ENCODE results near the gene ANKRD1.
"Not testable (repeated sequence)": the region's sequence is repeated elsewhere in the genome, so short reads cannot be mapped to it uniquely, and the experiment has no call there.

Gene ANKRD1

GRCh38 chr10:90920986-90921666, at the start of gene ANKRD1:
Gene ANKRD1, minus strand, starts transcription at chr10:90921087. Its CDS starts 60 bp downstream, at chr10:90921027.
- no peak for DNase-seq (ENCODE audit: low read depth in 2 of 2)

GRCh38 chr10:90969947-90970673, 49.2 kb upstream of the ANKRD1 start:
- DNase-seq (ENCODE audit: low read depth in 2 of 2), result no peak

- DNase-seq (ENCODE audit: low read depth in 2 of 2), result no peak
These were observed 48.2 kb upstream of the ANKRD1 start for GRCh38 chr10:90969121-90969534.

- DNase-seq (ENCODE audit: low read depth in 2 of 2), result no peak
These were observed 47.6 kb upstream of the ANKRD1 start for GRCh38 chr10:90968328-90969081.

GRCh38 chr10:90967865-90968264, 47.0 kb upstream of the ANKRD1 start:
- DNase-seq (ENCODE audit: low read depth in 2 of 2), result no peak

DNA sequence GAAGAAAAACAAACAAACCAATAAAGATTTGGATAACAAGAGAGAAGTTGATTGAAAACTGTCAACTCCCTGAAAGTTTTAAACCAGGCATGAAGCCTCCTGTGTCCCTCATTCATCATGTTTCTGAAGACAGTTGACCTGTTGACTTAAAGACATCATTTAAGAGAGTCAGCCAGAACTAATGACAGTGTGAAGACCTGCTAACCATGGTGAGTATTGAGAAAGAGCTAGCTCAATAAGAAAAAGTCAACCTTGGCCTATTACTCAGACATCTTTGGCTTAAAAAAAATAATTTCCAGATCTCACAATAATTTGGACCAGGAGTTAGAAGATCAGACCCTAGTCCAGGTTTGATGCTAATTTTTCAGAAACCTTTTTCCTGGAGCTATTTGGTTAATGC, 45.3 kb upstream of the ANKRD1 start:
- no peak for DNase-seq (ENCODE audit: low read depth in 2 of 2)

- no peak for DNase-seq (ENCODE audit: low read depth in 2 of 2)
These were observed 44.8 kb upstream of the ANKRD1 start for GRCh38 chr10:90965720-90966119.

GRCh38 chr10:90964781-90965465, 44.0 kb upstream of the ANKRD1 start:
- DNase-seq (ENCODE audit: low read depth in 2 of 2), result no peak

- no peak for DNase-seq (ENCODE audit: low read depth in 2 of 2)
These were observed 42.4 kb upstream of the ANKRD1 start for GRCh38 chr10:90963331-90963730.

- DNase-seq (ENCODE audit: low read depth in 2 of 2), result no peak
These were observed 39.5 kb upstream of the ANKRD1 start for GRCh38 chr10:90960355-90960814.

GRCh38 chr10:90959826-90960225, 38.9 kb upstream of the ANKRD1 start:
- DNase-seq (ENCODE audit: low read depth in 2 of 2), result no peak

GRCh38 chr10:90958781-90959180, 37.9 kb upstream of the ANKRD1 start:
- DNase-seq (ENCODE audit: low read depth in 2 of 2), result no peak

DNA sequence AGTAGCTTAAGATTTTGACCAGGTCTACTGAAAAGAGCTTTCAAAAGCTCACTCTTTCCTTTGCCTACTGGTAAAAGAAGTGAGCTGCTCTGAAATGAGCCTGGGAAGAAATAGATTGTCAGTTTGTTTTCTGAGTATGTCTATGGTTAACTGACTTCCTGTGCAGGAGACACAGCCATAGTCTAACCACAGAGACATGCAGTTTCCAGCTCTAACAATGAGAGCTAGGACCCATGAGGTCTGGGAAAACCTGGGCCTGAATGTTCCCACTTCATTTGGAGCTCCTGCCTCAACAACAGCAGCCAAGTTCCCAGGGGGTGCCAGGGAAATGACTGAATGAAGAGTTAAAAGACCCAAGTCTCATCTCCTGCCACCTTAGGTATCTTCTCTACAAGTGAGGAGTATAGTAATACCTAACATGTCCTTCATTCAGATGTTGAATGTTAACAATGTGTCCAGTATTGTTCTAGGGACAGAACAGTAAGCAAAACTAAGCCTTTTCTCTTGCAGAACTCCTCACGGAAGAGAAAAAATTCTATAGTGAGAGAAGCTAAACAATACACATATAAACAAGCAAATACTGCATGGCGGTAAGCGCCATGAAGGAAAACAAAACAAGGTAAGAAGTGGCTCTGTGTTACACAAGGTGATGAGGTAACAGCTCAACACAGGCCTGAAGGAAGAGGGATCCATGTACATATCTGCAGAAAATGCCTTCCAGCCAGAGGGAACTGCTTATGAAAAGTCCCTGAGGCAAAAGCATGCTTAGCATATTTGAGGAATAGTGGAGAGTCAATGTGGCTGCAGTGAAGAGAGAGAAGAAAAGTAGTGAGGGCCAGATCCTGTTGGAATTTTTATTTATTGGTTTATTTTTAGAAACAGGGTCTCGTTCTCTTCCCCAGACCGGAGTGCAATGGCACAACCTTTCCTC, 26.4 kb upstream of the ANKRD1 start:
- DNase-seq (ENCODE audit: low read depth in 2 of 2), result no peak

GRCh38 chr10:90945491-90946070, 24.7 kb upstream of the ANKRD1 start:
- no peak for DNase-seq (ENCODE audit: low read depth in 2 of 2)

- no peak for DNase-seq (ENCODE audit: low read depth in 2 of 2)
These were observed 23.9 kb upstream of the ANKRD1 start for GRCh38 chr10:90944749-90945148.

GRCh38 chr10:90942980-90943379, 22.1 kb upstream of the ANKRD1 start:
- DNase-seq (ENCODE audit: low read depth in 2 of 2), result not testable (repeated sequence)

DNA sequence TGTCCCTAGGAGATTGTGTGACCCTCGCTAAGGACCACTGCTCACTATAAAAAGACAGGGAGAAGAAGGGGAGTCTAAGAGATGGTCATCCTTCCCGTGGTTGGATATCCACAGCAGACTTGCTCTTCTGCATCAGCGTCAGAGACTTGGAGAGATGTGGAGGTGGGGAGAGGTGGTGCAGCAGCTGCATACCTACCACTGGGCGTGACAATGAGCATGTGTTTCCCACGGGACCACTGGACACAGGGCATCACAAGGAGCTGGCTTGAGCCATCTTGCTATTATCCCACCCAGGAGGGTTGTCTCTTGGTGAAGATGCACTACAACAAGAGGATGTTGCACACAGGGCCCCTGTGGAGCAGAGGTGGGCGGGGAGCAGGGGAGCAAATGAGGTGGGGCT, 18.8 kb upstream of the ANKRD1 start:
- no peak for DNase-seq (ENCODE audit: low read depth in 2 of 2)

DNA sequence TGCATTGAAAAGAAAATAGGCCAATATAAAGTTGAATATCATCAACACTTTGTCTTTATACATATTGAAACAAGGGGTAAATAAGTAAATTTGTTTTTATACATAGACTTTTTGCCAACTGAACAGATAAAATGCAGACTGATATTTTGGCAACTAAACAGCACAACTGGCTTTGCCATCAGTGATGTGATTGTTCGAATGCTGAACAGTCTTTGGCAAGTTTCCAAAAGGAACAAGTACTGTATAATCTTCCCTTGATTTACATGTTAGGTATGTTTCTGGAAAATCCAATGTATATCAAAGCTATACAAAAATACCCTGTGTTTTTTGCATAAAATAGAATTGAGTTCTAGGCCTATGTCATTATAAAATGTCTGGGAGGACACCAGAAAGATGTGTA, 18.2 kb upstream of the ANKRD1 start:
- no peak for DNase-seq (ENCODE audit: low read depth in 2 of 2)

- no peak for DNase-seq (ENCODE audit: low read depth in 2 of 2)
These were observed 16.9 kb upstream of the ANKRD1 start for GRCh38 chr10:90937645-90938258.

DNA sequence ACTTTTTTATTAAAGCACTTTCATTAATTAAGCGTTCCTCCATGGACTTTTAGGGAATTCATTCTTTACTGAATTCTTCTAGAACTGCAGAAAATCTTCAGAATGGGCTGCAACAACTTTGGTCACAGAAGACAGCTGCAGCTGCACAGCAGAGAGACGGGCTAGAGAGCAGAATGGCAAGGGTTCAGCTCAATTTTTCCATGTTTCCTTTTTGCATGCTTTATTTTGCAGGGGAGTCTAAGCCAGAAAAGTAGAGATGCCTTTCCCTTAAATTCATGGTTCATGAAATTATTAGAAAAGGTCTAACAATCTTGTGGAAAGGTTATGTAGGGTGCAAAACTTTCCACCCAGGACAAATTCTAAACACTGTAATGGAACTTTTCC, 15.4 kb upstream of the ANKRD1 start:
- DNase-seq (ENCODE audit: low read depth in 2 of 2), result no peak

Measured in stimulated activated CD8-positive, alpha-beta memory T cell treated with anti-CD3 and anti-CD28 coated beads, Interleukin-2, amount 100 ng/mL, for 1 hour (primary cell).